Mesothelial cell of epicardium (in vitro differentiated cells): ENCODE results near the gene TM9SF3. TPM values are rescaled to one million over a fixed set of nuclear protein-coding genes. Genes with fewer than 3 reads are reported as not detected.

Source experiments
- DNase-seq, 2 experiments: peaks; one replicate each; pipeline ENCODE4 v3.0.0; 2021; ENCODE audit warnings: low spot score in 2 of 2; ENCODE audit not compliant: unreplicated experiment in 2 of 2
- H3K27ac Mint-ChIP-seq: 2 replicates; pipeline ENCODE4 v1.8.0; 2021; ENCODE audit warnings: mixed read lengths
- H3K27me3 Mint-ChIP-seq: 2 replicates; pipeline ENCODE4 v1.8.0; 2021; ENCODE audit warnings: low read depth, mixed read lengths
- H3K36me3 Mint-ChIP-seq: 2 replicates; pipeline ENCODE4 v1.8.0; 2021; ENCODE audit warnings: mixed read lengths
- H3K4me1 Mint-ChIP-seq: 2 replicates; pipeline ENCODE4 v1.8.0; 2021; ENCODE audit warnings: mixed read lengths
- H3K4me3 Mint-ChIP-seq: 2 replicates; pipeline ENCODE4 v1.8.0; 2021; ENCODE audit warnings: mild to moderate bottlenecking, moderate library complexity, mixed read lengths
- H3K9me3 Mint-ChIP-seq: 2 replicates; pipeline ENCODE4 v1.8.0; 2021; ENCODE audit warnings: mixed read lengths
- total RNA-seq: library from RNA; stranded (reverse); gene quantifications from 3 replicates; pipeline ENCODE4 v1.2.1, GENCODE V29; 2021
- TF ChIP-seq, protein P1 (sequence below): fragments of 200-600 bp; sonication (generic); IDR thresholded peaks from one replicate; pipeline ENCODE4 v1.5.0; 2021; ENCODE audit warnings: antibody characterized with exemption; ENCODE audit not compliant: unreplicated experiment

The TM9SF3 gene
- total RNA-seq, 1 donor from 2014 or later, result 144 TPM

DNA sequence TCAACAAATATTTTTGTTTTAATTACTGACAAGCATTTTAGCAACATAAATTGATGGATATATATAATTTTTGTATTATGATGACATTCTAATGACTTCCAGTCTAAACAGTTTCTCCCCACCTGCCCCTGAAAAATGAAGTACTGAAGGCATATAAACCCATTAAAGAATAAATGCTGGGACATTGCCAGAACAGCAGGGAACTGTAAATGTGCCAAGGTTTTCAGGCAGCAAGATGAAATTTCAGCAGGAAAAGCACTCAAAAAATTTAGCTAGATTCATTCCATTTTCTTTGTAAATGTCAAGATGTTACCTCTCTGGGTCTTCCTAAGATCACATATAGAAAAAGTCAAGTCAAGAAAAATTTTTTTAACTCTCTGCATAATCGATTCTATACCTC, 62.1 kb downstream of the TM9SF3 start:
- Mint-ChIP-seq H3K27me3 (no peaks in the 10 kb centered on the region), H3K36me3 (peaks cover 28% of the 10 kb centered on the region), H3K4me3 (no peak overlapping the region), H3K9me3 (no peaks in the 10 kb centered on the region), H3K4me1 (no peaks in the 10 kb centered on the region), H3K27ac (no peak overlapping the region)
- TF ChIP-seq, protein P1, sequence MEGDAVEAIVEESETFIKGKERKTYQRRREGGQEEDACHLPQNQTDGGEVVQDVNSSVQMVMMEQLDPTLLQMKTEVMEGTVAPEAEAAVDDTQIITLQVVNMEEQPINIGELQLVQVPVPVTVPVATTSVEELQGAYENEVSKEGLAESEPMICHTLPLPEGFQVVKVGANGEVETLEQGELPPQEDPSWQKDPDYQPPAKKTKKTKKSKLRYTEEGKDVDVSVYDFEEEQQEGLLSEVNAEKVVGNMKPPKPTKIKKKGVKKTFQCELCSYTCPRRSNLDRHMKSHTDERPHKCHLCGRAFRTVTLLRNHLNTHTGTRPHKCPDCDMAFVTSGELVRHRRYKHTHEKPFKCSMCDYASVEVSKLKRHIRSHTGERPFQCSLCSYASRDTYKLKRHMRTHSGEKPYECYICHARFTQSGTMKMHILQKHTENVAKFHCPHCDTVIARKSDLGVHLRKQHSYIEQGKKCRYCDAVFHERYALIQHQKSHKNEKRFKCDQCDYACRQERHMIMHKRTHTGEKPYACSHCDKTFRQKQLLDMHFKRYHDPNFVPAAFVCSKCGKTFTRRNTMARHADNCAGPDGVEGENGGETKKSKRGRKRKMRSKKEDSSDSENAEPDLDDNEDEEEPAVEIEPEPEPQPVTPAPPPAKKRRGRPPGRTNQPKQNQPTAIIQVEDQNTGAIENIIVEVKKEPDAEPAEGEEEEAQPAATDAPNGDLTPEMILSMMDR, result no peak
- no peak for DNase-seq

DNA sequence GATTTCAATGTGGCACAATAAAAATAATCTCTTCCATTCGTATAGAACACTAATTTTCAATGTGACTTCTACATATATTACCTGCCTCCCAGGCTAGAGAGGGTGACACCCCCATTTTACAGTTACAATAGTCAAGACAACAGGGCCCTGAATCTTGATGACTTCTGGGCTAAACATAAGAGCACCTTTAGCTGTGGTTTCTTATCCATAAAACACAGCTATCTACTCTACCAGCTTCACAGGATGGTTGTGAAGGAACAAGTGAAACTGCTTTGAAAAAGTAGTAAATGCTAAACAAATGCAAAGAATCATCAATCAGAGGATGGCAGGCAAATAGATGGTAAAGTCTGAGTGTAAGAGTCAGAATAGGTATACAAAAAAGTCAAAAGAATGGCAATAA, 69.5 kb downstream of the TM9SF3 start:
- Mint-ChIP-seq H3K36me3 (peaks cover 15% of the 10 kb centered on the region), H3K4me3 (no peak overlapping the region), H3K4me1 (peaks cover 12% of the 10 kb centered on the region), H3K27me3 (peaks cover 33% of the 10 kb centered on the region), H3K9me3 (no peaks in the 10 kb centered on the region), H3K27ac (no peak overlapping the region)
- TF ChIP-seq, protein P1, result no peak
- no peak for DNase-seq

DNA sequence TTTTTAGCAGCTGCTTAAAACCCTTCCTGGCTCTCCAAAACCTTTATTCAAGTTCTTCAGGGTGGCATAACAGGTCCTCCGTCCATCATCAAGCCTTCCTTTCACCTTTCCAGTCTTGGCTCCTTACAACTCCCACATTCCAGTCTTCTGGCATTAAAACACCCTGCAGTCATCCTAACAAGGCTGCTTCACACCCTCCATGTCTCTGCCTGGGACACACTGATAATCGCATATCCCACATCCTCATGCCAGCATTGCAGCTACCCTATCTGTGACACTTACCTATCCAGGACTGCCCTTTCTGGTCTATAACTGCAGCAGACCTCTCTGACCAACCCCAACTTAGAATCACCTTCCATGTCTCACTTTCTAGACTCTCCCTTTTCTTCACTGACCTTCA, 70.5 kb downstream of the TM9SF3 start:
- Mint-ChIP-seq H3K36me3 (peaks cover 10% of the 10 kb centered on the region), H3K27ac (no peak overlapping the region), H3K27me3 (peaks cover 43% of the 10 kb centered on the region), H3K4me1 (peaks cover 18% of the 10 kb centered on the region), H3K9me3 (no peaks in the 10 kb centered on the region), H3K4me3 (no peak overlapping the region)
- no peak for DNase-seq
- TF ChIP-seq, protein P1, result no peak

DNA sequence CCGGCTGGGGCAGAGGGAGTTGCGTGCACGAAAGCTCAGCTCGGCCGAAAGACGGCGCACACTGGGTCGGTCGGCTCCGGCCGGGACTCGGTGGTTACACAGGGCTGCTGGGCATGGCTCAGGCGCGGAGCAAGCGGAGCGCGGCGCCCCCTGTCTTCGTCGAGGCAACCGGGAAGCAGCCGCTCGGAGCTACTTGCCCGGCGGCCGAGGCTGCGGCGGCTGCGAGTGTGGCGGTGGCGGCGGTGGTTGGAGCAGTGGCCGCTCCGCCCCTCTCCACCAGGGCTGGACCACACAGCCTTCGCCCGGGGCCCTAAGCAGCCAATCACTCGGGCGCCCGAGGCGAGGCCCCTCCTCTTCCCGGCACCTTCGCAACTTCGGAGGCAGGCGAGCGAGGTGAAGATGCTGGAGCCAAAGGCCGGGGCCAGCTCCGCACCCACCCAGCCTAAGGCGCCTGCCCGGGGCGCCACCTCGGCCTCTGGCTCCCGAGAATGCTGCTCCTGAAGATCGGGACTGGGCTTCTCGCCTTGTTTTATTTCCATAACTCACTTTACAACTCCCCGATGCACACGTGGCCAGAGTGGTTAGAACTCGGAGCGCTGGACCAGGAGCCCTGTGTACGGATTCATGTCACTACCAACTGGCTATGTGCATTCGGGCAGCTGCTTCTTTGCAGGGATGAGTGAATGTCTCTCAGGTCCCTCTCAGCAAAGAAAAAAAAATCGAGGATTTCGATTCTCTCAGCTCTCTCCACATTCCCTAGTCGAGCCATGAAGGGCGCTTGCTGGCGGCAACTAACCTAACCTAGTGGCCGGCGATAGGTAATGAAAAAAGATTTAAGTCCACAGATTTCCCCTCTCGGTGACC, 72.9 kb downstream of the TM9SF3 start, which contains the start of gene TLL2:
TSS of gene TLL2 (minus strand) at position 229 of the 864 bp plus-strand sequence. CDS start 241 bp downstream, outside the sequence.
- TF ChIP-seq, protein P1, result peak; percentile 62
- Mint-ChIP-seq H3K9me3 (no peaks in the 10 kb centered on the region), H3K27ac (no peak within 1 kb of the TSS), H3K27me3 (peaks cover 63% of the 10 kb centered on the region), H3K4me1 (peaks cover 18% of the 10 kb centered on the region), H3K36me3 (no peaks in the 10 kb centered on the region), H3K4me3 (peak within 1 kb of the TSS; percentile 64)
- DNase-seq, result peak; percentile 65 to 88

DNA sequence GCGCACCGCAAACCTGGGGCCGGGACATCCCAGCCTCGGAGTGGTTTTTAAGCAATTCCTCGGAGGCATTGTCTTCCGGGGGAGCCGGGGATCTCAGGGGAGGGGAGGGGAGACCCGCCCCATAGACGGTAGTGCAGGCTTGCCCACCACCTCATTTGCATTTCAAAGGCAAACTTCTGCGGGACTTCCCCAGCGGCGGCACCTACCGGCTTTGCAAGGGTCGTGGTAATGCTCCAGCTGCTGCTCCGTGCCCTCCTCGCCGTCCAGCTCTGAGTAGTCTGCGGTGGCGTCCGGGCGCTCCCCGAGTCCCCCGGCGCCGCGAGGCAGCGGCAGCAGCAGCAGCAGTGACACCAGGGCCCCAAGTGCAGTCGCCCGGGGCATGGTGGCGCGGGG, 73.5 kb downstream of the TM9SF3 start:
- TF ChIP-seq, protein P1, result no peak
- no peaks in the 10 kb centered on the region for H3K9me3 Mint-ChIP-seq

More for the DNA sequence above, 73.5 kb downstream of the TM9SF3 start:
- Mint-ChIP-seq H3K4me3 (peak overlapping the region; percentile 64), H3K27ac (no peak overlapping the region), H3K36me3 (no peaks in the 10 kb centered on the region), H3K4me1 (peaks cover 18% of the 10 kb centered on the region), H3K27me3 (peaks cover 68% of the 10 kb centered on the region)
- peak in 1 of 2 experiments; percentile 50 for DNase-seq
